ENCODE measurements around the gene PPHLN1.
"Not testable (repeated sequence)": the region's sequence is repeated elsewhere in the genome, so short reads cannot be mapped to it uniquely, and the experiment has no call there.

PPHLN1 gene

DNA sequence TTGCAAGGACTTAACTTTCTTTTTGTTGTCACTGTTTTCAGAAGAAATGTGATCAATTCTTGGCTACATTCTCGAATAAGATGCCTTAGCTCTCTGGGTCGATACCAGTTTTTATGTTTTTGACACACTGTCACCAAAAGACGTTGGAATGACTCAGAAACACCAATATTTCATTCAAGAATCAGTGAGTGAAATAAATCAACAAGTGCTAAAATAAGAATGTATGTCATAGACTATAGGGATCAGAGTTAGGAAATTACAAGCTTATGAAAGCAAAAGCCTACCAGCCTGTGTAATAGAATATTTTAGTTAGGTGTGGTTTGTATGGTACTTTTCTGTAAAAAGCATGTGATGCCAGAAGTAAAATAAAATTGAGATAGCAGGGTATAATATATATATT is 17.8 kb downstream of the PPHLN1 start:
- H3K4me3 ChIP-seq (ENCODE audit: low read depth in 1 of 2, low read length in 2 of 2): no peak overlapping the region
- H2AFZ ChIP-seq (ENCODE audit: low read depth, low read length): no peak overlapping the region
- peaks cover 90% of the 10 kb centered on the region for H3K79me2 ChIP-seq (ENCODE audit: insufficient read depth, low read length)
- no peaks in the 10 kb centered on the region for H3K4me1 ChIP-seq (ENCODE audit: insufficient read depth, low read length)
- no peak overlapping the region for H3K4me2 ChIP-seq (ENCODE audit: insufficient read depth, low read length)
- DNase-seq (no peak), ATAC-seq (ENCODE audit: insufficient read depth, low read depth) (no peak)
- H4K20me1 ChIP-seq (ENCODE audit: insufficient read depth, low read length): peaks cover 11% of the 10 kb centered on the region; the same call in 1 of the 2 replicates
- no peaks in the 10 kb centered on the region for H3K27me3 ChIP-seq (ENCODE audit: insufficient read depth, low read length, poor library complexity)
- peaks cover 17% of the 10 kb centered on the region; the same call in 1 of the 2 replicates for H3K36me3 ChIP-seq (ENCODE audit: insufficient read depth, low read length)
- no peaks in the 10 kb centered on the region for H3K9me3 ChIP-seq (ENCODE audit: insufficient read depth, low read length, severe bottlenecking)
- H3K9ac ChIP-seq (ENCODE audit: low read depth, low read length): no peak overlapping the region
- no peak overlapping the region for H3K27ac ChIP-seq (ENCODE audit: low read length)
- TF ChIP-seq EZH2 (IDR thresholded peaks at IDR 0.05; ENCODE audit: borderline replicate concordance, low read depth, low read length, severe bottlenecking): no peak
- TF ChIP-seq, protein P1, sequence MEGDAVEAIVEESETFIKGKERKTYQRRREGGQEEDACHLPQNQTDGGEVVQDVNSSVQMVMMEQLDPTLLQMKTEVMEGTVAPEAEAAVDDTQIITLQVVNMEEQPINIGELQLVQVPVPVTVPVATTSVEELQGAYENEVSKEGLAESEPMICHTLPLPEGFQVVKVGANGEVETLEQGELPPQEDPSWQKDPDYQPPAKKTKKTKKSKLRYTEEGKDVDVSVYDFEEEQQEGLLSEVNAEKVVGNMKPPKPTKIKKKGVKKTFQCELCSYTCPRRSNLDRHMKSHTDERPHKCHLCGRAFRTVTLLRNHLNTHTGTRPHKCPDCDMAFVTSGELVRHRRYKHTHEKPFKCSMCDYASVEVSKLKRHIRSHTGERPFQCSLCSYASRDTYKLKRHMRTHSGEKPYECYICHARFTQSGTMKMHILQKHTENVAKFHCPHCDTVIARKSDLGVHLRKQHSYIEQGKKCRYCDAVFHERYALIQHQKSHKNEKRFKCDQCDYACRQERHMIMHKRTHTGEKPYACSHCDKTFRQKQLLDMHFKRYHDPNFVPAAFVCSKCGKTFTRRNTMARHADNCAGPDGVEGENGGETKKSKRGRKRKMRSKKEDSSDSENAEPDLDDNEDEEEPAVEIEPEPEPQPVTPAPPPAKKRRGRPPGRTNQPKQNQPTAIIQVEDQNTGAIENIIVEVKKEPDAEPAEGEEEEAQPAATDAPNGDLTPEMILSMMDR (IDR thresholded peaks at IDR 0.05; ENCODE audit: borderline replicate concordance, extremely low read depth, low read length, poor library complexity, severe bottlenecking): no peak

DNA sequence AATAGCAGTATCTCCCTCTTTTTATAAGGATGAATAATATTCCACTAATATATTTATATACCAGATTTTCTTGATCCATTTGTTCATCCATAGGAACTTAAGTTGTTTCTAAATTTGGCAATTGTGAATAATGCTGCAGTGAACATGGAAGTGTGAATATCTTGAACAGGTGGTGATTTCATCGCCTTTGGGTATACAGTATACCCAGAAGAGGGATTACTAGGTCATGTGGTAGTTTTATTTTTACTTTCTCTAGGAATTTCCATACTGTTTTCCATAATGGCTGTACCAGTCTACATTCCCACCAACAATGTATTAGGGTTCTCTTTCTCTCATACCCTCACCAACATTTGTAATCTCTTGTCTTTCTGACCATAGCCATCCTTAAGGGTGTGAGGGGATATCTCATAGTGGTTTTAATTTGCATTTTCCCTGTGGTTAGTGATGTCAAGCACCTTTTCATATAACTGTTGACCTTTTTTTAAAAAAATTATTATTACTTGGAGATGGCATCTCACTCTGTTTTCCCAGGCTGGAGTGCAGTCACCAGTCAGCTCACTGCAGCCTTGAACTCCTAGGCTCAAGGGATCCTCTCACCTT is 20.5 kb downstream of the PPHLN1 start:
- H4K20me1 ChIP-seq (ENCODE audit: insufficient read depth, low read length): peaks cover 7% of the 10 kb centered on the region; the same call in 1 of the 2 replicates
- ATAC-seq (ENCODE audit: insufficient read depth, low read depth): no peak
- H3K79me2 ChIP-seq (ENCODE audit: insufficient read depth, low read length): peaks cover 69% of the 10 kb centered on the region

DNA sequence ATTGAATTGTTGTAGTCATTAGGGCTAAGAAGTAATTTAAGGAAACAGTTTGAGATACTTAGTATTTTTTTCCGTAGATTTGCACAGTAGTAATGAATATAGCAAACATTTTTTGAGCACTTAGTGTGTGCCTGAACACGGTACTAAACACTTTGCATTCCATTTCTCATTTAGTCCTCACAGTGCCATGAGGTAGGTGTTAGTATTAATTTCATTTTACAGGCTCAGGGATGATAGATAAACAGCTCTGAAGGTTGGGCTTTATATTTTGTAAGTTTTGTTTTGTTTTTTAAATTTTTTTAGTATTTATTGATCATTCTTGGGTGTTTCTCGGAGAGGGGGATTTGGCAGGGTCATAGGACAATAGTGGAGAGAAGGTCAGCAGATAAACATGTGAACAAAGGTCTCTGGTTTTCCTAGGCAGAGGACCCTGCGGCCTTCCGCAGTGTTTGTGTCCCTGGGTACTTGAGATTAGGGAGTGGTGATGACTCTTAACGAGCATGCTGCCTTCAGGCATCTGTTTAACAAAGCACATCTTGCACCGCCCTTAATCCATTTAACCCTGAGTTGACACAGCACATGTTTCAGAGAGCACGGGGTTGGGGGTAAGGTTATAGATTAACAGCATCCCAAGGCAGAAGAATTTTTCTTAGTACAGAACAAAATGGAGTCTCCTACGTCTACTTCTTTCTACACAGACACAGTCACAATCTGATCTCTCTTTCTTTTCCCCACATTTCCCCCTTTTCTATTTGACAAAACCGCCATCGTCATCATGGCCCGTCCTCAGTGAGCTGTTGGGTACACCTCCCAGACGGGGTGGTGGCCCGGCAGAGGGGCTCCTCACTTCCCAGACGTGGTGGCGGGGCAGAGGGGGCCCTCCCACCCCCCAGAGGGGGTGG is 23.4 kb downstream of the PPHLN1 start:
- peaks cover 16% of the 10 kb centered on the region; the same call in 1 of the 2 replicates for H3K36me3 ChIP-seq (ENCODE audit: insufficient read depth, low read length)
- H2AFZ ChIP-seq (ENCODE audit: low read depth, low read length); H3K27me3 ChIP-seq (ENCODE audit: insufficient read depth, low read length, poor library complexity); H3K9me3 ChIP-seq (ENCODE audit: insufficient read depth, low read length, severe bottlenecking); H3K4me3 ChIP-seq (ENCODE audit: low read depth in 1 of 2, low read length in 2 of 2); H3K4me1 ChIP-seq (ENCODE audit: insufficient read depth, low read length); H4K20me1 ChIP-seq (ENCODE audit: insufficient read depth, low read length); H3K27ac ChIP-seq (ENCODE audit: low read length); H3K4me2 ChIP-seq (ENCODE audit: insufficient read depth, low read length); ATAC-seq (ENCODE audit: insufficient read depth, low read depth); H3K9ac ChIP-seq (ENCODE audit: low read depth, low read length); DNase-seq: not testable (repeated sequence)
- peaks cover 51% of the 10 kb centered on the region for H3K79me2 ChIP-seq (ENCODE audit: insufficient read depth, low read length)

More for the DNA sequence above, 20.5 kb downstream of the PPHLN1 start:
- Histone ChIP-seq H3K4me3 (ENCODE audit: low read depth in 1 of 2, low read length in 2 of 2) (no peak overlapping the region), H3K27ac (ENCODE audit: low read length) (no peak overlapping the region), H2AFZ (ENCODE audit: low read depth, low read length) (no peak overlapping the region), H3K36me3 (ENCODE audit: insufficient read depth, low read length) (peaks cover 14% of the 10 kb centered on the region; the same call in 1 of the 2 replicates), H3K4me1 (ENCODE audit: insufficient read depth, low read length) (no peaks in the 10 kb centered on the region), H3K4me2 (ENCODE audit: insufficient read depth, low read length) (no peak overlapping the region), H3K9me3 (ENCODE audit: insufficient read depth, low read length, severe bottlenecking) (peaks cover 3% of the 10 kb centered on the region), H3K9ac (ENCODE audit: low read depth, low read length) (no peak overlapping the region), H3K27me3 (ENCODE audit: insufficient read depth, low read length, poor library complexity) (no peaks in the 10 kb centered on the region)
- TF ChIP-seq, protein P1 (IDR thresholded peaks at IDR 0.05; ENCODE audit: borderline replicate concordance, extremely low read depth, low read length, poor library complexity, severe bottlenecking): no peak
- TF ChIP-seq EZH2 (IDR thresholded peaks at IDR 0.05; ENCODE audit: borderline replicate concordance, low read depth, low read length, severe bottlenecking): no peak
- no peak for DNase-seq

DNA sequence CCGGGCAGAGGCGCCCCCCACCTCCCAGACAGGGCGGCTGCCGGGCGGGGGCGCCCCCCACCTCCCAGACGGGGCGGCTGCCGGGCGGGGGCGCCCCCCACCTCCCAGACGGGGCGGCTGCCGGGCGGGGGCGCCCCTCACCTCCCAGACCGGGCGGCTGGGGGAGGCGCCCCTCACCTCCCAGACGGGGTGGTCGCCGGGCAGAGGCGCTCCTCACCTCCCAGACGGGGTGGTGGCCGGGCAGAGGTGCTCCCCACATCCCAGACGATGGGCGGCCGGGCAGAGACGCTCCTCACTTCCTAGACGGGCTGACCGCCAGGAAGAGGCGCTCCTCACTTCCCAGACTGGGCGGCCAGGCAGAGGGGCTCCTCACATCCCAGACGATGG is 24.0 kb downstream of the PPHLN1 start:
- not testable (repeated sequence) for H3K4me1 ChIP-seq (ENCODE audit: insufficient read depth, low read length); ATAC-seq (ENCODE audit: insufficient read depth, low read depth); H3K9me3 ChIP-seq (ENCODE audit: insufficient read depth, low read length, severe bottlenecking); DNase-seq; H3K4me2 ChIP-seq (ENCODE audit: insufficient read depth, low read length); H3K27me3 ChIP-seq (ENCODE audit: insufficient read depth, low read length, poor library complexity); H3K27ac ChIP-seq (ENCODE audit: low read length); H3K9ac ChIP-seq (ENCODE audit: low read depth, low read length); H3K4me3 ChIP-seq (ENCODE audit: low read depth in 1 of 2, low read length in 2 of 2); H2AFZ ChIP-seq (ENCODE audit: low read depth, low read length); H4K20me1 ChIP-seq (ENCODE audit: insufficient read depth, low read length)
- H3K36me3 ChIP-seq (ENCODE audit: insufficient read depth, low read length): peaks cover 21% of the 10 kb centered on the region; the same call in 1 of the 2 replicates
- peaks cover 46% of the 10 kb centered on the region for H3K79me2 ChIP-seq (ENCODE audit: insufficient read depth, low read length)

Data from DND-41 (cell line).